Adrenal gland (tissue), 5 donors: ENCODE results near the gene SRD5A3.

ENCODE experiments used
- CTCF ChIP-seq, 6 experiments: fragments of 450-650 bp in 4 of 6; fragments of 200-600 bp in 2 of 6; sonication (generic) in 1 of 6; IDR thresholded peaks; 1 replicate in 5 of 6; 2 replicates in 1 of 6; pipeline versions ENCODE4 v1.5.1 to v1.8.0; 2016 to 2021; ENCODE audit warnings: antibody characterized with exemption in 6 of 6, mild to moderate bottlenecking in 2 of 6, moderate library complexity in 1 of 6
- POLR2A ChIP-seq, 2 donors: fragments of 450-650 bp; IDR thresholded peaks; one replicate each; pipeline ENCODE4 v1.6.1; 2017; ENCODE audit warnings: antibody characterized with exemption in 2 of 2, mild to moderate bottlenecking in 2 of 2, moderate library complexity in 1 of 2
- donor health status: DM: no; HTN: no; CAD: no.

GRCh38 chr4:55354648-55355047 is 8.6 kb downstream of the SRD5A3 start:
- TF ChIP-seq POLR2A (IDR thresholded peaks at IDR 0.05) (no peak), CTCF (IDR thresholded peaks at IDR 0.05) (no peak)
